KBM-7 (cell line): ENCODE measurements around the gene PRKN.
"Not testable (repeated sequence)": the region's sequence is repeated elsewhere in the genome, so short reads cannot be mapped to it uniquely, and the experiment has no call there.

ENCODE experiments used
- DNase-seq: peaks from one replicate; pipeline ENCODE4 v3.0.0-alpha.2; 2015
- in situ Hi-C: fragments of 300-500 bp; cut with MboI; formaldehyde crosslinking; loops from 2 replicates; pipeline ENCODE4 v1.14.3; 2020; ENCODE audit warnings: low sequenced_read_pairs, low pct_unique_long_range_greater_than_20kb, mixed read lengths

The PRKN gene

GRCh38 chr6:162576016-162576415 lies 151.6 kb downstream of the PRKN start:
- in situ Hi-C loops = no loop called here
- DNase-seq = no peak

- DNase-seq = no peak
Observed at GRCh38 chr6:162572240-162572639, 155.3 kb downstream of the PRKN start.

GRCh38 chr6:162568266-162568665 lies 159.3 kb downstream of the PRKN start:
- no peak for DNase-seq
- in situ Hi-C loops = no loop called here

More at GRCh38 chr6:162572240-162572639, 155.3 kb downstream of the PRKN start:
- in situ Hi-C loops = no loop called here

GRCh38 chr6:162562041-162562440 lies 165.5 kb downstream of the PRKN start:
- in situ Hi-C loops = no loop called here

GRCh38 chr6:162560891-162561290 lies 166.7 kb downstream of the PRKN start:
- DNase-seq = no peak
- in situ Hi-C loops = no loop called here

More at GRCh38 chr6:162562041-162562440, 165.5 kb downstream of the PRKN start:
- DNase-seq = no peak

- in situ Hi-C loops = no loop called here
- DNase-seq = no peak
Observed at GRCh38 chr6:162554531-162554930, 173.0 kb downstream of the PRKN start.

GRCh38 chr6:162546905-162547304 lies 180.7 kb downstream of the PRKN start:
- DNase-seq = no peak
- in situ Hi-C loops = no loop called here

- DNase-seq = no peak
- in situ Hi-C loops = no loop called here
Observed at GRCh38 chr6:162543221-162543620, 184.3 kb downstream of the PRKN start.

GRCh38 chr6:162541019-162541601 lies 186.5 kb downstream of the PRKN start:
- in situ Hi-C loops = no loop called here
- DNase-seq = no peak

DNA sequence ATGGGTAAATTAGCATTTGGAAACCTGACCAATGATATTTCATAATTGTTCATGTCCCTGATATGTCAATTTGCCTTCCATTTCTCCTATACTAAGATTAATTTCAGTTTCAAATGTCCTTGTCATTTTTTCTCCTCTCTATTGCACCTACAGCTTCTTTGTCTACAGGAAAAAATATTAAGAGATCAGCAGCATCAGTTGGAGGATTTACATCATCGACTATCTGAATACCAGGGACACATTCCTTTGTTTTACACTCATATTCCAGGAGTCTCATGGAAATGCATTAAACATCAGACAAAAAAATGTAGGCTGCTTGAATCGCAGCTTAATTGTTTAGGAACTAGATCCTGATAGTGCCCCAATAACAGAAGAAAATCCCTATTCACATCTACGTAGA lies 188.2 kb downstream of the PRKN start:
- no peak for DNase-seq
- in situ Hi-C loops = no loop called here

- in situ Hi-C loops = no loop called here
- DNase-seq = no peak
Observed at GRCh38 chr6:162538643-162539064, 188.9 kb downstream of the PRKN start.

GRCh38 chr6:162533009-162533400 lies 194.6 kb downstream of the PRKN start:
- no peak for DNase-seq
- in situ Hi-C loops = no loop called here

- in situ Hi-C loops = no loop called here
- no peak for DNase-seq
Observed at GRCh38 chr6:162532283-162533008, 195.1 kb downstream of the PRKN start.

DNA sequence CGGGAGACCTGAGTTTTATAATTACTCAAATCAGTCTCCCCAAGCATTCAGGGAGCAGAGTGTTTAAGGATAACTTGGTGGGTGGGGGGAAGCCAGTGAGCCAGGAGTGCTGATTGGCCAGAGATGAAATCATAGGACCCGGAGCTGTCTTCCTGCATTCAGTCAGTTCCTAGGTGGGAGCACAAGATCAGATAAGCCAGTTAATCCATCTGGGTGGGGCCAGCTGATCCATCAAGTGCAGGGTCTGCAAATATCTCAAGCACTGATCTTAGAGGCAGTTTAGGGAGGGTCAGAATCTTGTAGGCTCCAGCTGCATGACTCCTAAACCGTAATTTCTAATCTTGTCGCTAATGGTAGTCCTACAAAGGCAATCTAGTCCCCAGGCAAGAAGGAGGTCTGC lies 196.2 kb downstream of the PRKN start:
- DNase-seq, in situ Hi-C loops: not testable (repeated sequence)

DNA sequence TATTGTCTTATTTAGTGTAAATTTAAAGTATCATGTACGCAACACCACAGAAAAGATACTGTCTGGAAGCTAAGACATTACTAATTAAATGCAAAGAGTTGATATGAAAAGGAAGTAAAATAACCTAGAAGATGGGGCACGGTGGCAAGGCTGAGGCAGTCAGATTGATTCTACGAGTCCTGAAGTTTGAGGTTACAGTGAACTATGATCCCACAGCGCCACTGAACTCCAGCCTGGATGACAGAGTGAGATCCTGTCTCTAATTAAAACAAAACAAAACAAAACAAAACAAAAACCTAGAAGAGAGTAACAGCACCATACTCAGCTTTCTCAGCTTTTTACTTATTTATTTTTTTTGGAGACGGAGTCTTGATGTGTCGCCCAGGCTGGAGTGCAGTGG lies 199.0 kb downstream of the PRKN start:
- in situ Hi-C loops = no loop called here

GRCh38 chr6:162526960-162527359 lies 200.6 kb downstream of the PRKN start:
- in situ Hi-C loops = no loop called here
- no peak for DNase-seq

More for the DNA sequence above, 199.0 kb downstream of the PRKN start:
- DNase-seq = no peak

DNA sequence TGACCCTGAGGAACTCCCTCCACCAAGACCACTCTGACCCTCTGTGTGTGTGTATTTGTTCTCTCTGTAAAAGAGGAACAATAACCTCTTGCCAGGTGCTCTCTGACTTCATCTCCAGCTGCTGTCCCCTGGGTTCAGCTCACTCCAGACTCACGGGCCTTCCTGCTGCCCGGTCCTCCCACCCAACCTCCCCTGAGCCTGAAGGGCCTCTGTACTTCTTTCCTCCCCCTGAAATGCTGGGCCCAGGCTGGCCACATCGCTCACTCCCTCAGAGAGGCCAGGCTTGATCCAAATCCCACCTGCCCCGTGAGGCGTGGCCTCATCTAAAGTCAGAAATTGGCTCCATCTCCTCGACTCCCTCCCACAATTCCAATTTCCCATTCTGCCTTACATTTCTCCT lies 202.4 kb downstream of the PRKN start:
- in situ Hi-C loops = no loop called here
- DNase-seq = no peak

DNA sequence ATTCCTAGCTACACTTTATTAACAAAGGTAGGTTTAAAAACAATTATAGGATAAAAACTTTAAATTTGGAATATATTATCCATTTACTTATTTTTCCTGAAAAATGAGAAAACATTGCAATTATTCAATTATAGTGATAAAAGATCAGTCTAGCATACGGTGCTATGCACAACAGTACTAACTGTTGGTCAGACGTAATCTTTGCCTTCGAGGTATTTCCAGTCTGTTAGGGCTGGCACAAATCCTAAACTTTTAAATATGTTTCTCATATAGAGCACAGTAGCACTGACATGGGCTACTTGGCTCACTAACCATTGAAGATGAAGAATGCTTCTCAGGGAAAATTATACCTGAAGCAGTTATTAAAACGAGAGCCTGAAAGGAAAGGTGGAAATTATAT lies 214.8 kb downstream of the PRKN start:
- in situ Hi-C loops = no loop called here
- DNase-seq = no peak

GRCh38 chr6:162497389-162497788 lies 230.2 kb downstream of the PRKN start:
- in situ Hi-C loops = no loop called here
- no peak for DNase-seq

DNA sequence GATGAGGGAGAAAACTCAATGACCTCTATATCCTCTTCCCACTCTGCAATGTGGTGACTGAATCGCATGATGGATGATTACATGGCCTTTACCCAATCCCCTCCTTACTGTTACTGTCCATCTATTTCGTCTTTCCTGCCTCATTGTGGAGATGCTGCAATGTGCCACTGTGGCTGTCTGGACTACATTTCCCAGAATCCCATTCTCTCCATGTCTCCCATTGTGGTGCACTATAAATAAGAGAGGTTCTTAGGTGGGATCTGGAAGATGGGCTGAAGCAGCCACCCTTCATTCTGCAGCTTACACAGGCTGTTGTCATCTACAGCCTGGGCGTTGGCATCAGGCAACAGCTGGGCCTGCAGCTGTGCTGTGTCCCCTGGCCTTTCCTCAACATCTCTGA lies 233.6 kb downstream of the PRKN start:
- in situ Hi-C loops = no loop called here
- no peak for DNase-seq

GRCh38 chr6:162491637-162492036 lies 235.9 kb downstream of the PRKN start:
- no peak for DNase-seq
- in situ Hi-C loops = no loop called here
